ENCODE data around the gene CDH8.

Gene CDH8

DNA sequence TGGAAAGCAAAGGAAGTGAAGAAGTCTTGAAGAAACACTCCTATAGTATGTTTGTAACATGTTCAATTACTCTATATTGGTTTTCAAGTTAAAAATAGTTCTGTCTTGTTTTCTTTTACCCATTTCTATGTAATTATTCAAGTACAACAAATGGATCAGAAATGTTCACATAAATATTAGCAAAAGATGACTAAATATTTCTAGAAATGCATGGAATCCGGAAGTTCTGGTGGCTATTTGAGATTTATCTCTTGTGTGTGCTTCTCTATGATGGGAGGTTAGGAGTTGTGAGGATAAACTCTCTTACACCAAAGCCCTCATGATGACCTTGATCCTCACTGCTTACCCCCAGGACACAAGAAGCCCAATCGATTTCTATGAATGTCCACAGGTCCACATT lies 237.5 kb downstream of the CDH8 start:
- Histone ChIP-seq H3K4me3 (replicated peaks; ENCODE audit: insufficient read depth, low read length) (no peak overlapping the region), H3K27me3 (ENCODE audit: insufficient read depth, poor library complexity, severe bottlenecking) (no peaks in the 10 kb centered on the region), H3K27ac (replicated peaks) (no peak overlapping the region)
- no peak for TF ChIP-seq SPI1 (IDR thresholded peaks at IDR 0.05; ENCODE audit: borderline replicate concordance, low read depth)
- no peak for TF ChIP-seq CTCF (IDR thresholded peaks at IDR 0.05; ENCODE audit: insufficient read depth, low read length)
- TF ChIP-seq, protein P1, sequence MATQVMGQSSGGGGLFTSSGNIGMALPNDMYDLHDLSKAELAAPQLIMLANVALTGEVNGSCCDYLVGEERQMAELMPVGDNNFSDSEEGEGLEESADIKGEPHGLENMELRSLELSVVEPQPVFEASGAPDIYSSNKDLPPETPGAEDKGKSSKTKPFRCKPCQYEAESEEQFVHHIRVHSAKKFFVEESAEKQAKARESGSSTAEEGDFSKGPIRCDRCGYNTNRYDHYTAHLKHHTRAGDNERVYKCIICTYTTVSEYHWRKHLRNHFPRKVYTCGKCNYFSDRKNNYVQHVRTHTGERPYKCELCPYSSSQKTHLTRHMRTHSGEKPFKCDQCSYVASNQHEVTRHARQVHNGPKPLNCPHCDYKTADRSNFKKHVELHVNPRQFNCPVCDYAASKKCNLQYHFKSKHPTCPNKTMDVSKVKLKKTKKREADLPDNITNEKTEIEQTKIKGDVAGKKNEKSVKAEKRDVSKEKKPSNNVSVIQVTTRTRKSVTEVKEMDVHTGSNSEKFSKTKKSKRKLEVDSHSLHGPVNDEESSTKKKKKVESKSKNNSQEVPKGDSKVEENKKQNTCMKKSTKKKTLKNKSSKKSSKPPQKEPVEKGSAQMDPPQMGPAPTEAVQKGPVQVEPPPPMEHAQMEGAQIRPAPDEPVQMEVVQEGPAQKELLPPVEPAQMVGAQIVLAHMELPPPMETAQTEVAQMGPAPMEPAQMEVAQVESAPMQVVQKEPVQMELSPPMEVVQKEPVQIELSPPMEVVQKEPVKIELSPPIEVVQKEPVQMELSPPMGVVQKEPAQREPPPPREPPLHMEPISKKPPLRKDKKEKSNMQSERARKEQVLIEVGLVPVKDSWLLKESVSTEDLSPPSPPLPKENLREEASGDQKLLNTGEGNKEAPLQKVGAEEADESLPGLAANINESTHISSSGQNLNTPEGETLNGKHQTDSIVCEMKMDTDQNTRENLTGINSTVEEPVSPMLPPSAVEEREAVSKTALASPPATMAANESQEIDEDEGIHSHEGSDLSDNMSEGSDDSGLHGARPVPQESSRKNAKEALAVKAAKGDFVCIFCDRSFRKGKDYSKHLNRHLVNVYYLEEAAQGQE (IDR thresholded peaks at IDR 0.05; ENCODE audit: insufficient replicate concordance, low read depth) = no peak
- no peak for TF ChIP-seq POLR2AphosphoS5 (IDR thresholded peaks at IDR 0.05; ENCODE audit: low read depth)
- no peak for TF ChIP-seq GABPA (IDR thresholded peaks at IDR 0.05; ENCODE audit: low read depth)
- DNase-seq (ENCODE audit: low read depth in 1 of 2, low spot score in 1 of 2) = no peak

DNA sequence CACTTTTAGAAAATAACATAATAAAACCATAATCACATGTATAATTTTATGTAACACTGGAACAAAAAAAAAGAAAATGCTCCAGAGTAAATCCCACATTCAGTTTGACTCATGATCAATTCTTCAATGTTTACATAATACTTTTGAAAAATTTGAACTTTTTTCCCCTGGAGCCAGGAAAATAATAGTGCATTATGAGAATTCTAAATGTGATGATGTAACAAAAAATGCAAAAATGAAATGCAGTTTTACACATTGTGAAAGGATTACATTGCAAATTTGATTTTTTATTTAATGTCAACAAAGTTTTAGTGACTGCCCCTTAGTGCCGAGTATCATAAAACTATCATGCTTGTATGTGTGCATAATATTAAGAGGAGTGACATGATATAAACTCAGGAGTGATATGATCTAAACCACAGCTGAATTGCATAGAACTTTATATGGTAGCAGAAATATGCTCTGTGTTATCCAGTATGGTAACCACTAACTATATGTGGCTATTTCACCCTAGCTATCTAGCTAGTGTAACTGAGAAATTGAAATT lies 238.2 kb downstream of the CDH8 start:
- Histone ChIP-seq H3K27ac (replicated peaks) (no peak overlapping the region), H3K4me3 (replicated peaks; ENCODE audit: insufficient read depth, low read length) (no peak overlapping the region), H3K27me3 (ENCODE audit: insufficient read depth, poor library complexity, severe bottlenecking) (no peaks in the 10 kb centered on the region)
- DNase-seq (ENCODE audit: low read depth in 1 of 2, low spot score in 1 of 2) = no peak
- TF ChIP-seq SPI1 (IDR thresholded peaks at IDR 0.05; ENCODE audit: borderline replicate concordance, low read depth) (no peak), CTCF (IDR thresholded peaks at IDR 0.05; ENCODE audit: insufficient read depth, low read length) (no peak), POLR2AphosphoS5 (IDR thresholded peaks at IDR 0.05; ENCODE audit: low read depth) (no peak), GABPA (IDR thresholded peaks at IDR 0.05; ENCODE audit: low read depth) (no peak)
- TF ChIP-seq, protein P1 (IDR thresholded peaks at IDR 0.05; ENCODE audit: insufficient replicate concordance, low read depth) = no peak

GRCh38 chr16:61797296-61797795 lies 238.9 kb downstream of the CDH8 start:
- H3K4me3 ChIP-seq (replicated peaks; ENCODE audit: insufficient read depth, low read length) = no peak overlapping the region
- no peaks in the 10 kb centered on the region for H3K27me3 ChIP-seq (ENCODE audit: insufficient read depth, poor library complexity, severe bottlenecking)
- H3K27ac ChIP-seq (replicated peaks) = no peak overlapping the region
- TF ChIP-seq SPI1 (IDR thresholded peaks at IDR 0.05; ENCODE audit: borderline replicate concordance, low read depth) (no peak), CTCF (IDR thresholded peaks at IDR 0.05; ENCODE audit: insufficient read depth, low read length) (no peak), POLR2AphosphoS5 (IDR thresholded peaks at IDR 0.05; ENCODE audit: low read depth) (no peak), GABPA (IDR thresholded peaks at IDR 0.05; ENCODE audit: low read depth) (no peak)
- TF ChIP-seq, protein P1 (IDR thresholded peaks at IDR 0.05; ENCODE audit: insufficient replicate concordance, low read depth) = no peak
- no peak for DNase-seq (ENCODE audit: low read depth in 1 of 2, low spot score in 1 of 2)

Measured in HL-60 (cell line).